Natural killer cell (primary cell): ENCODE results near the gene PILRB. TPM values are rescaled to one million over a fixed set of nuclear protein-coding genes. Genes with fewer than 3 reads are reported as not detected.
A peak's percentile ranks its signal among the peaks of the same experiment; 100 is the strongest.
"Not testable (repeated sequence)": the region's sequence is repeated elsewhere in the genome, so short reads cannot be mapped to it uniquely, and the experiment has no call there.

Experiments used
- ATAC-seq, 3 donors: fragments of 150-1000 bp in 2 of 3; fragments of 200-7000 bp in 1 of 3; cut with Tn5 transposase; 1 replicate in 1 of 3; 2 replicates in 2 of 3; pipeline ENCODE4 v1.10.0; 2021; ENCODE audit warnings: mild to moderate bottlenecking in 2 of 3, moderate library complexity in 2 of 3
- DNase-seq, 2 donors: peaks; one replicate each; pipeline versions ENCODE4 v3.0.0 to v3.0.0-alpha.2; 2013 to 2021; ENCODE audit warnings: mixed read lengths in 1 of 2
- H3K27ac ChIP-seq: one replicate; pipeline ENCODE4 v1.5.1; 2013; ENCODE audit warnings: mild to moderate bottlenecking, low read length
- H3K27me3 ChIP-seq: one replicate; pipeline ENCODE4 v1.6.1; 2013; ENCODE audit warnings: low read length; ENCODE audit not compliant: control insufficient read depth, insufficient read depth
- H3K36me3 ChIP-seq: one replicate; pipeline ENCODE4 v1.6.1; 2013; ENCODE audit warnings: low read length; ENCODE audit not compliant: control insufficient read depth, insufficient read depth
- H3K4me1 ChIP-seq: one replicate; pipeline ENCODE4 v1.6.1; 2013; ENCODE audit warnings: low read length; ENCODE audit not compliant: control insufficient read depth, insufficient read depth
- H3K4me3 ChIP-seq: one replicate; pipeline ENCODE4 v1.5.1; 2013; ENCODE audit warnings: low read length
- H3K9me3 ChIP-seq: one replicate; pipeline ENCODE4 v1.6.1; 2013; ENCODE audit warnings: low read length; ENCODE audit not compliant: control insufficient read depth, insufficient read depth
- H3K27ac Mint-ChIP-seq, 2 donors: one replicate each; pipeline ENCODE4 v1.8.0; 2022; ENCODE audit warnings: mild to moderate bottlenecking in 2 of 2, mixed read lengths in 2 of 2, moderate library complexity in 1 of 2
- H3K27me3 Mint-ChIP-seq, 2 donors: one replicate each; pipeline ENCODE4 v1.8.0; 2022; ENCODE audit warnings: low read depth in 2 of 2, mixed read lengths in 2 of 2
- H3K36me3 Mint-ChIP-seq: one replicate; pipeline ENCODE4 v1.8.0; 2022; ENCODE audit warnings: mixed read lengths
- H3K4me1 Mint-ChIP-seq, 2 donors: one replicate each; pipeline ENCODE4 v1.8.0; 2022; ENCODE audit warnings: mixed read lengths in 2 of 2
- H3K4me3 Mint-ChIP-seq: one replicate; pipeline ENCODE4 v1.8.0; 2022; ENCODE audit warnings: mild to moderate bottlenecking, moderate library complexity, mixed read lengths
- H3K9me3 Mint-ChIP-seq, 2 donors: one replicate each; pipeline ENCODE4 v1.8.0; 2022; ENCODE audit warnings: mixed read lengths in 2 of 2
- WGBS: methylation state at CpG from one replicate; pipeline ENCODE4 v1.1.7; 2013; ENCODE audit warnings: missing lambda C conversion rate; ENCODE audit not compliant: insufficient coverage; 5-methylcytosine and 5-hydroxymethylcytosine counted together
- intact Hi-C: fragments of 100-400 bp; cut with micrococcal nuclease; formaldehyde crosslinking; loops from one replicate; pipeline ENCODE4 v1.14.2; 2022
- total RNA-seq, 4 donors: library from RNA; stranded (reverse); fragments of 120-200 nt in 1 of 4; gene quantifications; one replicate each; pipeline versions ENCODE4 v1.2.3 to v1.2.4, GENCODE V29; 2013 to 2022
- TF ChIP-seq, protein P1 (sequence below): fragments of 200-600 bp; IDR thresholded peaks from one replicate; pipeline ENCODE4 v1.8.0; 2022; ENCODE audit warnings: antibody characterized with exemption

Gene PILRB
- total RNA-seq, 3 donors from 2014 or later (not counting 1 experiment from before 2014, with no cell fraction given): 143 to 206 (median 157) TPM

GRCh38 chr7:100378114-100378755, 20.3 kb downstream of the PILRB start:
- no peak overlapping the region for H3K4me3 ChIP-seq
- Mint-ChIP-seq H3K9me3 (no peaks in the 10 kb centered on the region), H3K36me3 (no peaks in the 10 kb centered on the region), H3K4me1 (peaks cover 34 to 39% of the 10 kb centered on the region in 2 donors), H3K27ac (no peak overlapping the region), H3K27me3 (peaks cover 0 to 3% of the 10 kb centered on the region in 2 donors), H3K4me3 (no peak overlapping the region)
- H3K27me3 ChIP-seq: no peaks in the 10 kb centered on the region
- TF ChIP-seq, protein P1, sequence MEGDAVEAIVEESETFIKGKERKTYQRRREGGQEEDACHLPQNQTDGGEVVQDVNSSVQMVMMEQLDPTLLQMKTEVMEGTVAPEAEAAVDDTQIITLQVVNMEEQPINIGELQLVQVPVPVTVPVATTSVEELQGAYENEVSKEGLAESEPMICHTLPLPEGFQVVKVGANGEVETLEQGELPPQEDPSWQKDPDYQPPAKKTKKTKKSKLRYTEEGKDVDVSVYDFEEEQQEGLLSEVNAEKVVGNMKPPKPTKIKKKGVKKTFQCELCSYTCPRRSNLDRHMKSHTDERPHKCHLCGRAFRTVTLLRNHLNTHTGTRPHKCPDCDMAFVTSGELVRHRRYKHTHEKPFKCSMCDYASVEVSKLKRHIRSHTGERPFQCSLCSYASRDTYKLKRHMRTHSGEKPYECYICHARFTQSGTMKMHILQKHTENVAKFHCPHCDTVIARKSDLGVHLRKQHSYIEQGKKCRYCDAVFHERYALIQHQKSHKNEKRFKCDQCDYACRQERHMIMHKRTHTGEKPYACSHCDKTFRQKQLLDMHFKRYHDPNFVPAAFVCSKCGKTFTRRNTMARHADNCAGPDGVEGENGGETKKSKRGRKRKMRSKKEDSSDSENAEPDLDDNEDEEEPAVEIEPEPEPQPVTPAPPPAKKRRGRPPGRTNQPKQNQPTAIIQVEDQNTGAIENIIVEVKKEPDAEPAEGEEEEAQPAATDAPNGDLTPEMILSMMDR: no peak
- H3K9me3 ChIP-seq: no peaks in the 10 kb centered on the region
- H3K36me3 ChIP-seq: no peaks in the 10 kb centered on the region
- 97% methylated on average over 3 of the region's 4 CpGs for WGBS
- peaks cover 40% of the 10 kb centered on the region for H3K4me1 ChIP-seq
- no peak overlapping the region for H3K27ac ChIP-seq
- intact Hi-C loops: no loop called here
- no peak for DNase-seq
- no peak for ATAC-seq

GRCh38 chr7:100380196-100380595, 22.3 kb downstream of the PILRB start:
- H3K4me1 ChIP-seq: peaks cover 22% of the 10 kb centered on the region
- no peak overlapping the region for H3K4me3 Mint-ChIP-seq
- H3K36me3 Mint-ChIP-seq: no peaks in the 10 kb centered on the region
- H3K9me3 ChIP-seq: no peaks in the 10 kb centered on the region
- ATAC-seq (no peak), DNase-seq (no peak)
- no peaks in the 10 kb centered on the region for H3K36me3 ChIP-seq
- H3K9me3 Mint-ChIP-seq: no peaks in the 10 kb centered on the region
- H3K27me3 Mint-ChIP-seq: peaks cover 0 to 3% of the 10 kb centered on the region in 2 donors
- no peak overlapping the region for H3K27ac Mint-ChIP-seq
- TF ChIP-seq, protein P1: no peak
- no peak overlapping the region for H3K4me3 ChIP-seq
- H3K4me1 Mint-ChIP-seq: peaks cover 24 to 30% of the 10 kb centered on the region in 2 donors
- no peak overlapping the region for H3K27ac ChIP-seq
- intact Hi-C loops: no loop called here
- H3K27me3 ChIP-seq: no peaks in the 10 kb centered on the region
- 78% methylated on average over 2 of the region's 4 CpGs for WGBS

GRCh38 chr7:100381531-100382233, 23.8 kb downstream of the PILRB start:
- H3K27ac ChIP-seq, intact Hi-C loops, H3K36me3 ChIP-seq, ATAC-seq, H3K36me3 Mint-ChIP-seq, H3K27me3 ChIP-seq, H3K27ac Mint-ChIP-seq, H3K27me3 Mint-ChIP-seq, H3K4me3 Mint-ChIP-seq, DNase-seq, H3K9me3 Mint-ChIP-seq, H3K4me3 ChIP-seq, H3K9me3 ChIP-seq: not testable (repeated sequence)
- WGBS: 96% methylated on average over 48 of the region's 49 CpGs
- peaks cover 12 to 18% of the 10 kb centered on the region in 2 donors for H3K4me1 Mint-ChIP-seq
- peaks cover 13% of the 10 kb centered on the region for H3K4me1 ChIP-seq

DNA sequence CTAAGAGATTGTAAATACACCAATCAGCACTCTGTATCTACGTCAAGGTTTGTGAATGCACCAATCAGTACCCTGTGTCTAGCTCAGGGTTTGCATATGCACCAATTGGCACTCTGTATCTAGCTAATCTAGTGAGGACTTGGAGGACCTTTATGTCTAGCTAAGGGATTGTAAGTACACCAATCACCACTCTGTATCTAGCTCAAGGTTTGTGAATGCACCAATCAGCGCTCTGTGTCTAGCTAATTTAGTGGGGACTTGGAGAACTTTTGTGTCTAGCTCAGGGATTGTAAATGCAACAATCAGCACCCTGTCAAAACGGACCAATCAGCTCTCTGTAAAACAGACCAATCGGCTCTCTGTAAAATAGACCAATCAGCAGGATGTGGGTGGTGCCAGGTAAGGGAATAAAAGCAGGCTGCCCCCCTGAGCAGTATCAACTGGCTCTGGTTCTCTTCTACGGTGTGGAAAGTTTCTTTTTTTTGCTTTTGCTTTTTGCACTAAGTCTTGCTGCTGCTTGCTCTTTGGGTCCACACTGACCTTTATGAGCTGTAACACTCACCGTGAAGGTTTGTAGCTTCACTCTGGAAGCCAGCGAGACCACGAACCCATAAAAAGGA, 24.4 kb downstream of the PILRB start:
- H3K4me3 ChIP-seq, DNase-seq, H3K36me3 ChIP-seq, H3K27me3 ChIP-seq, H3K9me3 Mint-ChIP-seq, H3K36me3 Mint-ChIP-seq, H3K9me3 ChIP-seq, H3K27me3 Mint-ChIP-seq, intact Hi-C loops: not testable (repeated sequence)
- peak overlapping the region; percentile 56 to 67 for H3K27ac Mint-ChIP-seq
- peaks cover 13% of the 10 kb centered on the region for H3K4me1 ChIP-seq
- 56% methylated on average over 8 of the region's 8 CpGs for WGBS
- H3K4me1 Mint-ChIP-seq: peaks cover 12 to 18% of the 10 kb centered on the region in 2 donors
- peak overlapping the region; percentile 0 for H3K27ac ChIP-seq
- peak in 2 of 3 donors; percentile 44 to 60 for ATAC-seq
- peak overlapping the region; percentile 47 for H3K4me3 Mint-ChIP-seq
